Dermis blood vessel endothelial cell (primary cell): ENCODE measurements around the gene PNPLA8. TPM values are rescaled to one million over a fixed set of nuclear protein-coding genes. Genes with fewer than 3 reads are reported as not detected.
"Not testable (repeated sequence)": the region's sequence is repeated elsewhere in the genome, so short reads cannot be mapped to it uniquely, and the experiment has no call there.

Source experiments
- DNase-seq: peaks from one replicate; pipeline ENCODE4 v3.0.0; 2010
- total RNA-seq: library from RNA; depleted of rRNA; stranded (reverse); fragments of >200 nt; gene quantifications from 2 replicates; pipeline ENCODE4 v1.2.3, GENCODE V29; 2014

The PNPLA8 gene
- total RNA-seq, 1 donor from 2014 or later: 39.7 TPM

GRCh38 chr7:108529341-108529740 lies 3.4 kb upstream of the PNPLA8 start:
- DNase-seq: no peak

DNA sequence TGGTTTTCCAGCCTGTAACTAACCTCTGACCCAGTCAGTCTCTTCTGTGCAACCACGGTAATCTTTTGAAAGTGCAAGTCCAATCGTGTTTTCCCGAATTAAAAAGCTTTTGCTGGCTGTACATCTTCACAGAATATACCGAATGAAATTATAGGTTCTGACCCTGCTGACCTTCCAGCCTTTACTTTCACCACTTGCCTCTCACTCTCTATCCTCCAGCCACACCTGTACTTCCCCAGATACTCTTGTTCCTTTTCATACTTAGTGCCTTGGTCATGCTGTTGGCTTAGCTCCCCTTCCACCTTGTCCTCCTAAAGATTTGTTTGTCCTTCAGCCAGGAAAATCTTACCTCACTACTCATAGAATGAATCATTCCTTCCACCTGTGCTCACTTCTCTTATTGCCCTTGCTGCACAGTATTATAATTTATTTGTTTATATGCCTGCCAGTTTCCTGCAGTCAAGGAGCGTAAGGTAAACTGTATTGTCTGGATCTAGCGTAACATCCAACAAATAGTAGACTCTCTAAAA lies 2.3 kb upstream of the PNPLA8 start:
- no peak for DNase-seq

DNA sequence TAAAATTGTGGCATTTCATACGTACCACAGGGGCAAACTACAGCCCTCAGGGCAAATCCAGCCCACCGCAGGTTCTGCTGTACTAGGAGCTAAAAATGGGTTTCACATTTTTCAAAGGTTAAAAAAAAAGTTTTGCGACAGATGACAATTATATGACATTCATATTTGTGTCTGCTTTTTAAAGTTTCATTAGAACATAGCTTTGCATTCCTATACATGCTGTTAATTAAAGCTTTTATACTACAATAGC lies 758 bp upstream of the PNPLA8 start:
- DNase-seq: no peak

GRCh38 chr7:108525327-108525984 lies 479 bp downstream of the PNPLA8 start:
- DNase-seq: peak; percentile 77

GRCh38 chr7:108522780-108523179 lies 3.2 kb downstream of the PNPLA8 start:
- no peak for DNase-seq

DNA sequence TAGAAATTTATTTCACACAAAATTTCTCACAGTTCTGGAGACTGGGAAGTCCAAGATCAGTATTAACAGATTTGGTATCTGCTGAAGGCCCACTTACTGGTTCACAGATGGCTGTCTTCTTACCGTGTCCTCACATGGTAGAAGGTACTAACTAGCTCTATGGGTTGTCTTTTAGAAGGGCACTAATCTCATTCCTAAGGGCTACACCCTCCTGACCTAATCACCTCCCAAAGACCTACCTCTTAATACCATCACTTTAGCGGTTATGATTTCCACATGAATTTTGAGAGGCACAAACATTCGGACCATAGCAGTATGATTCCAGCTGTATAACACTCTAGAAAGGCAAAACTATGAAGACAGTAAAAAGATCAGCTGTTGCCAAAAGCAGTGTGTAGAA lies 8.0 kb downstream of the PNPLA8 start:
- no peak for DNase-seq

GRCh38 chr7:108515630-108516029 lies 10.3 kb downstream of the PNPLA8 start:
- DNase-seq: no peak

- DNase-seq: no peak
Observed at GRCh38 chr7:108515013-108515412, 10.9 kb downstream of the PNPLA8 start.

DNA sequence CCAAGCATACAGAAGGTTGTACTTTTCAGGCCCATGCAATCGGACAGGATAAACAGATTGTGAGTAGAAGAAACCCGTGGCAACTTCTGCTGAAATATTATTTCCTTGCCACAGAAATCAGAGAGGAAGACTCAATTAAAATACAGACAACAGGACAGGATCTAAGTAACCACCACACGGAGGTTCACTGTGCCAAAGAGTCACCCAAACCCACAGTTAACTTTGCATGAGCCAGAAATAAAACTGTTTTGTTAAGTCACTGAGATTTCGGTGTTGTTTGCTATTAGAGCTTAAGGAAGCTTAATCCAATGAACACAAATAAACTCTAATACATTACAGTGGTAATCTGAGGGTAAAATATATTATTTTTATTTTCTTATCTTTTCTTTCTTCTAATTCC lies 14.0 kb downstream of the PNPLA8 start:
- DNase-seq: no peak

DNA sequence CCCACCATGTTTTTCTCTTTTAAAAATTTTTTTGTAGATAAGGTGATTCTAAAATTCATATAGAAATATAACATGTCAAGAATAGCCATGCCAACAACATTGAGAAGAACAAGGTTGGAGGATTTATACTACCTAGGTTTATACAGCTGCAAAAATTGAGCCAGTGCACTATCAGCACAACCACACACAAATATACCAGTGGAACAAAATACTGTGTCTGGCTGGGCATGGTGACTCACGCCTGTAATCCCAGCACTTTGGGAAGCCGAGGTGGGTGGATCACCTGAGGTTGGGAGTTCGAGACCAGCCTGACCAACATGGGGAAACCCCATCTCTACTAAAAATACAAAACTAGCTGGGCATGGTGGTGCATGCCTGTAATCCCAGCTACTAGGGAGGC lies 21.4 kb downstream of the PNPLA8 start:
- not testable (repeated sequence) for DNase-seq

- DNase-seq: no peak
Observed at GRCh38 chr7:108503112-108504026, 22.6 kb downstream of the PNPLA8 start.

DNA sequence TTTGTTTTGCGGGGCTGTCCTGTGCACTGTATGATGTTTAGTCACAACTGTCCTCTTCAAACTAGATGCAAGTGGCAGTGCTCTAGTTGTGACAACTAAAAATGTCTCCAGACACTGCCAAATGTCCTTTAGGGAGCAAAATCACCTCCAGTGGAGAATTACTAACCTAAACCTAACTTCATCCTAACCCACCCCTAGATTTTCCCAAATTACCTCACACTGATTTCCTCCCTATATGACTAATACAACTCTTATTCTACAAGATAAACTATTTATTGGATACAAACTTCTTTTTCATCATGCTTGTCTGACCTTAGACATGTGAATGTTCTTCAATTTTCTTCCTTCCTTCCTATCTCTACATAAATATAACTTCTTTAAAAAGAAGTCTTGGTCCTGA lies 26.4 kb downstream of the PNPLA8 start:
- DNase-seq: no peak

DNA sequence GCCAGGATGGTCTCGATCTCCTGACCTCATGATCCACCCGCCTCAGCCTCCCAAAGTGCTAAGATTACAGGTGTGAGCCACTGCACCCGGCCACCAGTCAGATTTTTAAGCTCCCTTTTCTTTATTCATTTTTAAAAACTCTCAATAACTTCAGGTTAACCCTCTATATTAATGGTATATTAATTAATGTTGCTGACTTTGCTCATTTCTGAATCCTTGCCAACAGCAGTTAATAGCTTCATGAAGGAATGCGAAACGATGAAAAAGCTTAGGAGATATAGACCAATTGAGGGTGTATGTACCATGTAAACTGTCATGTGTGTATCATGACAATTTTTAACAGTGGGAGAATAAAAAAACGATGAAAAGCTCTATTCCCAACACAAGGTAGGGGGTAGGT lies 27.5 kb downstream of the PNPLA8 start:
- no peak for DNase-seq

DNA sequence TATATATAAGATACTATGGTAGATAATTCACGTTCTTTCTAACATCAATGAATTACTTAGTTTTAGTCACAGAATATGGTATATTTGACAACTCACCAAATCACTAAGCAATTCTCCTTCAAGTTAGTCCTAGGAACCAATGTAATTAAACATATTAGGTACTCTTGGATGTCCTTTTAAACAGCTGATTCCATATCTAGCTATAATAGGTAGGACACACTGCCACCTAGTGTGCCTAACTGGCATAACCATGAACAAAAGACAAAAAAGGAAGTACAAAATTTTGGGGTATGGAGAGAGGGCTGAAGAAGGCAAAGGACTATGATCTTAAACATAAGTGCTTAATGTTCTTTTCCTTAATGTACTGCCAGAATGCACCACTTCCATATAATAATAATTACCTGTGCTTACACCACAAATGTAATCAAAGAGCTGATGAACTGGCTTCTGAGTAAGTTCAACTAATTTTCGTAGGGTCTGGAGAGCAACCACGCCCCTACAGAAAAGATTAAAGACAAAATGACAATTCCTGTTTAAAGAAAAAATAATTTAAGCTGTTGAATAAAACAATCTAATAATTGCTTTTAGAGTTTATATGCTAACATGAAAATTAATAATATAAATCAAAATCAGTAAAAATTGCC lies 28.7 kb downstream of the PNPLA8 start:
- DNase-seq: peak; percentile 76

DNA sequence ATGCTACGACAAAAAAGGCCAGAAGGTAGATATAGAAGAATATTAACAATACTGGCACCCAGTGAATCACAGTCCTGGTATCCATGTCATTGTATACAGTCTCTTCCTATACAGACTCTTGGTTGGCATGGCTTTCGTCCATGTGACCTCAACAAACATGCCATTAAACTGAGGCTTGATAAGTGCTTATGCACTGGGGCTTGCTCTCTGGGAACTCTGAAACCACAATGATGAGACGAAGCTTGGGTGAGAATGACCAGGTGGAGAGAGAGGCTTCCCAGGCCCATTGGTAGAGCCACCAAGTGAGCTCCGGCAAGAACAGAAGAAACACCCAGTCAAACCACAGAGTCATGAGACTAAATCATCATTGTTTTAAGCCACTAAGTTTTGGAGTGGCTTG lies 33.2 kb downstream of the PNPLA8 start:
- DNase-seq: peak; percentile 41

DNA sequence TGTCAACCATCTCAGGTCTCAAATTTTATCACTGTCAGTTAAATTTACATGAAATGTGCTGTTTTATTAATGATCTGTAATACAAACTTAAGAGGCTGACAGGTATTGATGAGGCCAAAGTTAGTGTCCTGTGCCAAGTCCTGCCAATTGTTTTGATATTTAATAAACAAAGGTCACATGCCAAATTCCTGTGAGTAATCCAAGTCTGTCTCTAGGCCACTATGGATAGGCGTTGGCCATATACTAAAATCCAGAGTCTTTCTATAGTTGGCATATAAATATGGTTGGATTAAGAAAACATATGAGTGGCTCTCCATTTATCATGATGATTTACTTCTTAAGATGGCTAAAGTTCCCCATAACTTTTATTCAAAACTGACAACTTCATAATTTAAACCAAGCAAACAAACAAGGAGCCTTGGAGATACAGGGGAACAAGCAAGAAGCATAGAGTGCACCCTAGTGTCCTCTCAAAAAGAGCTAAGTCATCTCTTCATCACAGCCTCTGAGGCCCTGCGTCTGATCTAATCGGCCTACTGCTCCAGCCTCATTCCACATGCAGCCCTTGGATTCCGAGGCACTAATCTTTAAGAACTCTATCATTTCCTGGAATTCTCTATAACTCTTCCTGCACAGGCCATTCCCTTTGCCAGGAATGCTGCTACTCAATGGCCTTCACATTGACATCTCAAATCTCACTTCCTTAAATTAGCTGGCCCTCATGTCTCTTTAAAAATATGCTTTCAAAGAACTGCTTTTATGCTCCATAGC lies 37.0 kb downstream of the PNPLA8 start:
- peak; percentile 87 for DNase-seq

- no peak for DNase-seq
Observed at GRCh38 chr7:108487646-108488045, 38.3 kb downstream of the PNPLA8 start.

DNA sequence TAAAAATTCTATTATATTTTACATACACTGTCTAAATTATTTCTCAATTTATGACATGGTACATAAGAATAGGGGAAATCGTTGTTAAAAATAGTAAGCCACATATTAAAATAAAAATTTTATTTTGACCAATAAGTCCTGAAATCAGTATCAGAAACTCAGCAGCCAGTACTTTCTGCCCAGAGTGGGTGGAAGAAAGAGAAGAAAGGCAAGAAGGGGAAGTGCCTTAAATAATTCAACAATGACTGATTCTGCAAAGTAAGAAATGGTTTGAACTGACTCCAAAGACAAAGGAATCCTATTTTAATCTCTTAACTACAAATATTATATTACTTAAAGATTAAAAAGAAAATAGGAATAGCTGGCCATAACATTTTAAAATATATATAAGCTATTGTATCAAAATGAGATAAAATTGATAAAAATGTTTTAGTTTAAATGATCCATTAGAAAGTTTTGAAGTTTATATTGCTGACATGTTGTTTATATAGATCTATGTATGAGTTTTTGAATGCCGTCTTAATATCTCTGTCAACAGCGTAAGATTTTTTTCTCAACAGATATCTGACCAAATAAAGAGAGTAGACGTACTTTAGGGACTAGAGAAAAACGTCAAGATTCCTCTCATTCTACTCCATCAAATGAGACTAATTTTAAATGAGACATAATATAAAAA lies 39.5 kb downstream of the PNPLA8 start:
- DNase-seq: peak; percentile 56

DNA sequence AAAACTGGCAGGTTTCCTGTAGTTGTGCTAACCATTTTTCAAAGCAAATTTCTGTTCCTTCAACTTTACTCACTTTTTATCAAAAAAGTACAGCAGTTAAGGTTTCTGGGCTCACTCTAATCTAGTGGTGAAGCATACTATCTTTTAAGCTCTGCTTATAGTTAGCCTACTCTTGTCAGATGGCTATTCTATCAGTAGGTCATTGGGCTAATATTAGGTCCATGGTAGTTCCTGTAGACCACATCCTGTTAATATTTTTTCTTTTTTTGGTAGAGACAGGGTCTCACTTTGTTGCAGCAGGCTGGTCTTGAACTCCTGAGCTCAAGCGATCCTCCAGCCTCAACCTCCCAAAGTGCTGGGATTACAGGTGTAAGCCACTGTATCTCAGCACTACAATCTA lies 41.8 kb downstream of the PNPLA8 start:
- no peak for DNase-seq

GRCh38 chr7:108480311-108480710 lies 45.6 kb downstream of the PNPLA8 start:
- DNase-seq: no peak

- DNase-seq: no peak
Observed at GRCh38 chr7:108479751-108480150, 46.2 kb downstream of the PNPLA8 start.

DNA sequence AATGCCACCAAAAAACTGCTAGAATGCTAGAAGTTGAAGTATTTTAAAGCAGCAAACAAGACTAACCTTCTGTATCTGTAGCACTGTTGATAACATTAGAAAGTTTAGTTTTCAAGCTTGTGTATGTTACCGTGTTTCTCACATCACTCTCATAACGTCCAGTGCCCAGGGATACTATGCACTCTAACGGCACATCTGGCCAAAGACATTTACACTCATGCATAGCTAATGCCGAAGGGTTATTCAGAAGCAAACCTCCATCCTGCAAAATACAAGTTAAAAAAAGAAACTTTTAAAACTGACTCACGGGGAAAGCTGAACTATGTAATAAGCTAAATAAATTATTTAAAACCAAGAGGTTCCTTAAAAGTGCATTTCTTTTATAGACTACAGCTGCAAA lies 46.8 kb downstream of the PNPLA8 start:
- no peak for DNase-seq
